MCF 10A (cell line): Measurements from ENCODE around the gene PVALEF. TPM values are rescaled to one million over a fixed set of nuclear protein-coding genes. Genes with fewer than 3 reads are reported as not detected.

Experiments used
- BruUV-seq: library from RNA; stranded (reverse); fragments of 400-500 nt; replicated peaks from 2 replicates; lab custom pipeline; 2021; lab: Mats Ljungman, UMichigan
- CTCF ChIA-PET: fragments of 300-600 bp; sonication (Branson Sonifier 250); formaldehyde crosslinking; extraction: SDS; loops from one replicate; lab custom pipeline; 2021; ENCODE audit warnings: antibody characterized with exemption, inconsistent platforms; lab: Yijun Ruan, JAX
- POLR2A ChIA-PET: fragments of 300-600, 350-650 bp; sonication (Branson Sonifier 250); formaldehyde crosslinking; extraction: SDS; loops from one replicate; lab custom pipeline; 2020; ENCODE audit warnings: antibody characterized with exemption, inconsistent platforms; lab: Yijun Ruan, JAX
- DNase-seq: peaks from one replicate; pipeline ENCODE4 v3.0.0-alpha.2; 2018; ENCODE audit not compliant: unreplicated experiment
- H3K27ac Mint-ChIP-seq: one replicate; pipeline ENCODE4 v1.8.0; 2022; ENCODE audit warnings: mild to moderate bottlenecking, low read depth, mixed read lengths; ENCODE audit not compliant: unreplicated experiment
- H3K27me3 Mint-ChIP-seq: one replicate; pipeline ENCODE4 v1.8.0; 2022; ENCODE audit warnings: mixed read lengths; ENCODE audit not compliant: insufficient read depth, unreplicated experiment
- H3K36me3 Mint-ChIP-seq: one replicate; pipeline ENCODE4 v1.8.0; 2022; ENCODE audit warnings: mild to moderate bottlenecking, moderate library complexity, mixed read lengths; ENCODE audit not compliant: insufficient read depth, unreplicated experiment
- H3K4me1 Mint-ChIP-seq: one replicate; pipeline ENCODE4 v1.8.0; 2022; ENCODE audit warnings: mixed read lengths; ENCODE audit not compliant: insufficient read depth, unreplicated experiment
- H3K4me3 Mint-ChIP-seq: one replicate; pipeline ENCODE4 v1.8.0; 2022; ENCODE audit warnings: mild to moderate bottlenecking, moderate library complexity, mixed read lengths; ENCODE audit not compliant: unreplicated experiment
- H3K9me3 Mint-ChIP-seq: one replicate; pipeline ENCODE4 v1.8.0; 2022; ENCODE audit warnings: mixed read lengths; ENCODE audit not compliant: unreplicated experiment
- CTCF ChIP-seq: fragments of 200-600 bp; IDR thresholded peaks from one replicate; pipeline ENCODE4 v1.8.0; 2022; ENCODE audit warnings: antibody characterized with exemption, mild to moderate bottlenecking; ENCODE audit not compliant: unreplicated experiment
- intact Hi-C: fragments of 100-400 bp; cut with micrococcal nuclease; formaldehyde crosslinking; loops from 2 replicates; pipeline ENCODE4 v1.14.1; 2022
- total RNA-seq: library from RNA; stranded (reverse); gene quantifications from 2 replicates; pipeline ENCODE4 v1.2.3, GENCODE V29; 2022

PVALEF gene
- total RNA-seq, 1 experiment from 2014 or later, result not detected

GRCh38 chr17:81140695-81141094 lies 24.6 kb upstream of the PVALEF start:
- Mint-ChIP-seq H3K4me1 (peaks cover under 1% of the 10 kb centered on the region), H3K27ac (no peak overlapping the region), H3K9me3 (no peaks in the 10 kb centered on the region), H3K4me3 (no peak overlapping the region), H3K36me3 (no peaks in the 10 kb centered on the region), H3K27me3 (no peaks in the 10 kb centered on the region)
- ChIA-PET POLR2A (interaction anchor here (1.0 kb wide), 1 partner anchor 99 kb away, joined by 4 read pairs; the partner anchor contains the start of gene NDUFAF8), CTCF (interaction anchor here (0.6 kb wide), 1 partner anchor 460 kb away, joined by 6 read pairs; no protein-coding TSS in a partner anchor)
- no peak for DNase-seq
- no TSS peak for BruUV-seq
- intact Hi-C loops, result no loop called here
- TF ChIP-seq CTCF, result no peak

GRCh38 chr17:81142301-81143199 lies 22.8 kb upstream of the PVALEF start:
- intact Hi-C loops, result loop anchor here (2.0 kb wide), 3 partner anchors 58 to 340 kb away; no protein-coding TSS in a partner anchor
- peak; percentile 79 for DNase-seq
- Mint-ChIP-seq H3K9me3 (no peaks in the 10 kb centered on the region), H3K27me3 (no peaks in the 10 kb centered on the region), H3K36me3 (no peaks in the 10 kb centered on the region), H3K4me1 (no peaks in the 10 kb centered on the region), H3K27ac (no peak overlapping the region), H3K4me3 (no peak overlapping the region)
- BruUV-seq, result no TSS peak
- ChIA-PET CTCF (interaction anchor here (0.6 to 1.7 kb wide), 19 partner anchors 9 to 867 kb away, joined by 3 to 7 read pairs (median 3); no protein-coding TSS in a partner anchor), POLR2A (interaction anchor here (0.5 to 1.5 kb wide), 4 partner anchors 48 to 91 kb away, joined by 3 to 4 read pairs (median 4); no protein-coding TSS in a partner anchor)
- TF ChIP-seq CTCF, result peak; percentile 56

GRCh38 chr17:81143200-81143527 lies 22.1 kb upstream of the PVALEF start:
- POLR2A ChIA-PET, result interaction anchor here (0.5 to 0.6 kb wide), 2 partner anchors 71 to 92 kb away, joined by 3 read pairs; no protein-coding TSS in a partner anchor
- Mint-ChIP-seq H3K27ac (no peak overlapping the region), H3K4me1 (no peaks in the 10 kb centered on the region), H3K9me3 (no peaks in the 10 kb centered on the region), H3K36me3 (no peaks in the 10 kb centered on the region), H3K4me3 (no peak overlapping the region), H3K27me3 (no peaks in the 10 kb centered on the region)
- no peak for DNase-seq
- intact Hi-C loops, result loop anchor here (2.0 kb wide), 3 partner anchors 58 to 340 kb away; no protein-coding TSS in a partner anchor
- no peak for TF ChIP-seq CTCF
- CTCF ChIA-PET, result interaction anchor here (0.6 to 1.7 kb wide), 15 partner anchors 9 to 458 kb away, joined by 3 to 7 read pairs (median 3); no protein-coding TSS in a partner anchor
- no TSS peak for BruUV-seq
